Measurements from ENCODE around the gene COPS6.

Gene COPS6

DNA sequence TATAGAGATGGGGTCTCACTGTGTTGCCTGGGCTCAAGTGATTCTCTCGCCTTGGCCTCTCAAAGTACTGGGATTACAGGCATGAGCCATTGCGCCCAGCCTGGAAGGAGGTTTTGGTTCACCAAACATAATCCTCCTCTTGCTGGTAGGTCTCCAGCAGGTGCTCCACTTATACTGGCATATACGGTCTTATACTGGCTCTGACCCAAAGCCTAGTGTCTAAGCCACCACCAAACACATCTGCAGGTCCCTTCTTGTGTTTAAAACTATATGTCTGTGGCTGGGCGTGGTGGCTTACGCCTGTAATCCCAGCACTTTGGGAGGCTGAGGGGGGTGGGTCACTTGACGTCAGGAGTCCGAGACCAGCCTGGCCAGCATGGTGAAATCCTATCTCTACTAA lies 43.4 kb downstream of the COPS6 start:
- DNase-seq (ENCODE audit: low read depth) = no peak
- Histone ChIP-seq H3K4me3 (ENCODE audit: low read length) (no peak overlapping the region), H3K9me3 (ENCODE audit: control insufficient read depth, low read length) (no peaks in the 10 kb centered on the region), H3K9ac (ENCODE audit: low read length) (no peak overlapping the region), H3K36me3 (ENCODE audit: control insufficient read depth, insufficient read depth, low read length, severe bottlenecking) (no peaks in the 10 kb centered on the region), H3K27me3 (replicated peaks; ENCODE audit: control insufficient read depth, insufficient read depth, low read length) (no peaks in the 10 kb centered on the region), H3K4me1 (ENCODE audit: control insufficient read depth, insufficient read depth, low read length) (peaks cover 15% of the 10 kb centered on the region)

DNA sequence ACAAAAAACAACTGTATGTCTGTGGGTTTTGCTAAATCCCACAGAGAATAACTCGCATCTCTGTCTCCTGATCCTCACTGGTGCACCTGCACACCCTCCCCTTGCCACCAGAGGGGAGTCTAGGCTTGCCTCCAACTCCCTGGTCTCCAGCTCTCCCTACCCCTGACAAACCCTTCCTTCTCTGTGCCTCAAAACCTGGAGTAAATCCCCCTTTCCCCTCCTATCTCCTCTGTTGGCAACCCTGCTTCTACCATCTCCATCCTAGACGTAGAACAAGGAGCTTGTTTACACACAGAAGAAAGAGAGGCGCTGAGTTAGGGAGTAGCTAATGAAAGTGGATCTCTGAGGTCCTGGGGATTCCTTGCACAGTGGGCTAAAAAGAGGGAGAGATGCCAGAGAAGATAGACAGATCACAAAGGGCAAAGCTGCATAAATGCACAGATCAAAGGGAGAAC lies 44.0 kb downstream of the COPS6 start:
- no peaks in the 10 kb centered on the region for H3K27me3 ChIP-seq (replicated peaks; ENCODE audit: control insufficient read depth, insufficient read depth, low read length)
- peak; percentile 78 for DNase-seq (ENCODE audit: low read depth)

DNA sequence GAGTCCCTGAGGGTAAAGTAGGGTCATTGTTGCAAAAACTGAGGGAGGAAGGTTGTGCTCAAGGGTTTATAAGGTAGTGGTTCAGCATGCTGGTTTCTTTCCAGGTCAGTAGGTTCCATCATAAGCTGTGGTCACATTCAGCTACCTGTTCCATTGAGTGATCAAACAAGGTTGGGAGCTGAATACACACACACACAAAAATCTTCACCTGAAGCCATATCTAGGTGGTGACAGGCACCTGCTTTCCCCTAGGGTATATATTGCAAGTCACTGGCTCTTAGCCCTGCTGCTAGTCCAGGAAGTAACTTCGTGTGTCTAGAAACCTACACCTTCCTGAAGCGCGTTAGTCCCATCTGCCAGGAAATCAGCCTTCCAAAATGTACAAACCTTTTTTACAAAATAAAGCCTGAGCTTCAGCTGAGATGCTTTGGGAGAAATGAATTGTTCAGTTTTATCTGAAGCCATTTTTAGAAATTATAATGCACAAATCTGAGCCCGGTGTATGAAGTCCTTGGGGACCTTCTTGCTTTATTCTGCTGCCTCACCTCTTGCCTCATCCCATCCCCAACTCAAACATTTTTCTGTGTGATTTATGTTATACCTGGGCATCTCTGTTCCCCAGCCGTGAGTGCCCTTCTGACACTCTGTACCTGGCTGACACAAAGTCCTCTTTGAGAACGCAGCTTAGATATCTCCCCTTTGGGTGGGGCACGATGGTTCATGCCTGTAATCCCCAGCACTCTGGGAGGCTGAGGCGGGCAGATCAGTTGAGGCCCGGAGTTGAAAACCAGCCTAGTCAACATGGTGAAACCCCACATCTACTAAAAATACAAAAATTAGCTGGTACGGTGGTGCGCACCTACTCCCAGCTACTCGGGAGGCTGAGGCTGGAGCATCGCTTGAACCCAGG lies 49.3 kb downstream of the COPS6 start:
- Histone ChIP-seq H3K9ac (ENCODE audit: low read length) (no peak overlapping the region), H3K9me3 (ENCODE audit: control insufficient read depth, low read length) (no peaks in the 10 kb centered on the region), H3K4me3 (ENCODE audit: low read length) (no peak overlapping the region), H3K36me3 (ENCODE audit: control insufficient read depth, insufficient read depth, low read length, severe bottlenecking) (no peaks in the 10 kb centered on the region), H3K27me3 (replicated peaks; ENCODE audit: control insufficient read depth, insufficient read depth, low read length) (peaks cover 10% of the 10 kb centered on the region), H3K4me1 (ENCODE audit: control insufficient read depth, insufficient read depth, low read length) (peaks cover 2% of the 10 kb centered on the region)
- no peak for DNase-seq (ENCODE audit: low read depth)

More for the DNA sequence above, 44.0 kb downstream of the COPS6 start:
- Histone ChIP-seq H3K4me3 (ENCODE audit: low read length) (no peak overlapping the region), H3K9ac (ENCODE audit: low read length) (peak overlapping the region; percentile 8), H3K4me1 (ENCODE audit: control insufficient read depth, insufficient read depth, low read length) (peaks cover 15% of the 10 kb centered on the region), H3K9me3 (ENCODE audit: control insufficient read depth, low read length) (no peaks in the 10 kb centered on the region), H3K36me3 (ENCODE audit: control insufficient read depth, insufficient read depth, low read length, severe bottlenecking) (no peaks in the 10 kb centered on the region)

DNA sequence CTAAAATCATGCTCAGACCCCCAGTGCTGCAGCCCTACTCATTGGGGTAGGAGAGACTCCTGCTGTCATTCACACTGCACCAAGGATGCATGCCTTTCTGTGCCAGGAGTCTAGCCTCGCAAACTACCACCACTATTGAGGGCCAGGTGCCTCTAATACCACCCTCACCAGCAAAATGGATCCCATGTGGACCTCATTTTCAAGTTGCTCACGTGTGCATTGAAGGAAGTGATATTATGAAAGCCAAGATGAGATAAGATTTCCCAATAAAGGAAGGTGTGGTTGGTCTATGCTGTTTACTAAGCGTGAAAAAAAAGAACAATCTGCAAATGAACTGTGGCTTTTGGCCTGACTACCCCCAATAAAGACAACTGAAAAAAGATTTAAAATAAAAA lies 52.8 kb downstream of the COPS6 start:
- no peak for DNase-seq (ENCODE audit: low read depth)
- Histone ChIP-seq H3K4me3 (ENCODE audit: low read length) (no peak overlapping the region), H3K4me1 (ENCODE audit: control insufficient read depth, insufficient read depth, low read length) (peaks cover 2% of the 10 kb centered on the region), H3K9me3 (ENCODE audit: control insufficient read depth, low read length) (no peaks in the 10 kb centered on the region), H3K9ac (ENCODE audit: low read length) (no peak overlapping the region), H3K27me3 (replicated peaks; ENCODE audit: control insufficient read depth, insufficient read depth, low read length) (peaks cover 10% of the 10 kb centered on the region), H3K36me3 (ENCODE audit: control insufficient read depth, insufficient read depth, low read length, severe bottlenecking) (no peaks in the 10 kb centered on the region)

All from adipocyte (in vitro differentiated cells).